Smooth muscle cell (in vitro differentiated cells): ENCODE data around the gene ADAMTS12. TPM values are rescaled to one million over a fixed set of nuclear protein-coding genes. Genes with fewer than 3 reads are reported as not detected.

Source experiments
- DNase-seq: peaks from one replicate; lab custom pipeline; 2025; ENCODE audit not compliant: unreplicated experiment; lab: John Stamatoyannopoulos, UW
- H2AFZ ChIP-seq: fragments of 200-600 bp; sonication (generic); 2 replicates; pipeline ENCODE4 v1.6.0; 2016; ENCODE audit warnings: antibody characterized with exemption, low read depth, mild to moderate bottlenecking
- H3F3A ChIP-seq: fragments of 200-600 bp; sonication (generic); 2 replicates; pipeline ENCODE4 v1.6.0; 2017; ENCODE audit warnings: antibody characterized with exemption, low read depth
- H3K27ac ChIP-seq: fragments of 200-600 bp; sonication (generic); 2 replicates; pipeline ENCODE4 v1.5.1; 2016; ENCODE audit warnings: low read depth, mild to moderate bottlenecking
- H3K27me3 ChIP-seq: fragments of 200-600 bp; sonication (generic); 2 replicates; pipeline ENCODE4 v1.6.1; 2016; ENCODE audit warnings: low read depth, mild to moderate bottlenecking
- H3K36me3 ChIP-seq: fragments of 200-600 bp; sonication (generic); 2 replicates; pipeline ENCODE4 v1.5.1; 2016; ENCODE audit warnings: low read depth
- H3K4me1 ChIP-seq: fragments of 200-600 bp; sonication (generic); 2 replicates; pipeline ENCODE4 v1.5.1; 2016; ENCODE audit warnings: low read depth
- H3K4me2 ChIP-seq: fragments of 200-600 bp; sonication (generic); 2 replicates; pipeline ENCODE4 v1.6.0; 2016; ENCODE audit warnings: mild to moderate bottlenecking
- H3K4me3 ChIP-seq: fragments of 200-600 bp; sonication (generic); 2 replicates; pipeline ENCODE4 v1.5.1; 2016; ENCODE audit warnings: mild to moderate bottlenecking
- H3K79me2 ChIP-seq: fragments of 200-600 bp; sonication (generic); 2 replicates; pipeline ENCODE4 v1.6.0; 2016; ENCODE audit warnings: low read depth, mild to moderate bottlenecking
- H3K9ac ChIP-seq: fragments of 200-600 bp; sonication (generic); 2 replicates; pipeline ENCODE4 v1.6.0; 2016; ENCODE audit warnings: low read depth
- H3K9me3 ChIP-seq: fragments of 200-600 bp; sonication (generic); replicated peaks from 2 replicates; pipeline ENCODE4 v1.5.1; 2016; ENCODE audit warnings: low read depth
- H4K20me1 ChIP-seq: fragments of 200-600 bp; sonication (generic); 2 replicates; pipeline ENCODE4 v1.6.0; 2016; ENCODE audit warnings: low read depth
- WGBS: methylation state at CpG from one replicate; pipeline ENCODE4 v1.1.7; 2016; ENCODE audit warnings: low lambda C conversion rate; 5-methylcytosine and 5-hydroxymethylcytosine counted together
- polyA plus RNA-seq: library from polyadenylated mRNA; unstranded; fragments of >200 nt; fragmentation: Nextera tagmentation; extraction: Ambion mirVana; gene quantifications from 2 replicates; pipeline ENCODE4 v1.2.1, GENCODE V29; 2016
- total RNA-seq: library from RNA; depleted of rRNA; stranded (reverse); fragments of >200 nt; gene quantifications from 2 replicates; pipeline ENCODE4 v1.2.3, GENCODE V29; 2014
- TF ChIP-seq, protein P1 (sequence below): fragments of 200-600 bp; sonication (generic); IDR thresholded peaks from 2 replicates; pipeline ENCODE4 v1.5.1; 2017; ENCODE audit warnings: borderline replicate concordance, mild to moderate bottlenecking, antibody characterized with exemption; ENCODE audit not compliant: insufficient read depth, poor library complexity, severe bottlenecking

ADAMTS12 gene
- total and polyA plus RNA-seq, 2 experiments from 2014 or later: 34.3 to 84.9 TPM

DNA sequence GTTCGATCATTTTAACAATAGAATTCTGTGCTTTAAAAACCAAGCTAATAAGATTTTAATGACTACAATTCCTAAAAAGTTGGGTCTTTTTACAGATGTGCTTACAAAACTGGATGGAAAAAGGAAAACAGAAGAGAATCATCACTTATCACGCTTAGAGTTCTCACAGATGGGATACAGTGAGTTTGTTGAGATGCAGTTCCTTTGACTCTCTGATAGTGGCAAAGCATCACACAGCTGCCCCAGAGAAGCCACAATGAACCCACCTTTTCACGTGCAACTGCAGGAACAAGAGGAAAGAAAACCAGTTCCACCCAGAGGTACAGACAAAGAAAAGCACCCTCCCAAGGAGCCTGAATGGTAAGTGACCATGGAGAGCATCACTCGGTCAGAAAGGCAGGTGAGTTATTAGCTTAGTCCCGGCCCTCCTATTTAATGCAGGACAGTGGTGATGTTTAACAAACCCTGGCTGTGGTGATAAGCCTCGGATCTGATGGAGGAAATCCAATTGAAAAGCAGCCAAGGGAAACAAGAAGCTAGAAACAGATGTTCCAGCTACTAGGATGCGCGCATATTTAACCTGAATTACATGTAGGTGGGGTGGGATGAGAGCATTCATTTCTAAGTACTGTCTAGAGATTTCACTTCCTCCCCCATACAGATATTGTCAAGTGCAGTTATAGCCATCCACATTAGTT lies 283.3 kb downstream of the ADAMTS12 start:
- Histone ChIP-seq H2AFZ (no peak overlapping the region), H3K4me1 (no peaks in the 10 kb centered on the region), H3K79me2 (no peaks in the 10 kb centered on the region), H3K27me3 (no peaks in the 10 kb centered on the region), H3K36me3 (no peaks in the 10 kb centered on the region), H3K4me3 (no peak overlapping the region), H3K9ac (no peak overlapping the region), H3K9me3 (no peaks in the 10 kb centered on the region), H3F3A (no peaks in the 10 kb centered on the region), H4K20me1 (no peaks in the 10 kb centered on the region), H3K27ac (no peak overlapping the region), H3K4me2 (no peak overlapping the region)
- no peak for DNase-seq
- WGBS: 82% methylated on average over 8 of the region's 8 CpGs
- TF ChIP-seq, protein P1, sequence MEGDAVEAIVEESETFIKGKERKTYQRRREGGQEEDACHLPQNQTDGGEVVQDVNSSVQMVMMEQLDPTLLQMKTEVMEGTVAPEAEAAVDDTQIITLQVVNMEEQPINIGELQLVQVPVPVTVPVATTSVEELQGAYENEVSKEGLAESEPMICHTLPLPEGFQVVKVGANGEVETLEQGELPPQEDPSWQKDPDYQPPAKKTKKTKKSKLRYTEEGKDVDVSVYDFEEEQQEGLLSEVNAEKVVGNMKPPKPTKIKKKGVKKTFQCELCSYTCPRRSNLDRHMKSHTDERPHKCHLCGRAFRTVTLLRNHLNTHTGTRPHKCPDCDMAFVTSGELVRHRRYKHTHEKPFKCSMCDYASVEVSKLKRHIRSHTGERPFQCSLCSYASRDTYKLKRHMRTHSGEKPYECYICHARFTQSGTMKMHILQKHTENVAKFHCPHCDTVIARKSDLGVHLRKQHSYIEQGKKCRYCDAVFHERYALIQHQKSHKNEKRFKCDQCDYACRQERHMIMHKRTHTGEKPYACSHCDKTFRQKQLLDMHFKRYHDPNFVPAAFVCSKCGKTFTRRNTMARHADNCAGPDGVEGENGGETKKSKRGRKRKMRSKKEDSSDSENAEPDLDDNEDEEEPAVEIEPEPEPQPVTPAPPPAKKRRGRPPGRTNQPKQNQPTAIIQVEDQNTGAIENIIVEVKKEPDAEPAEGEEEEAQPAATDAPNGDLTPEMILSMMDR: no peak

DNA sequence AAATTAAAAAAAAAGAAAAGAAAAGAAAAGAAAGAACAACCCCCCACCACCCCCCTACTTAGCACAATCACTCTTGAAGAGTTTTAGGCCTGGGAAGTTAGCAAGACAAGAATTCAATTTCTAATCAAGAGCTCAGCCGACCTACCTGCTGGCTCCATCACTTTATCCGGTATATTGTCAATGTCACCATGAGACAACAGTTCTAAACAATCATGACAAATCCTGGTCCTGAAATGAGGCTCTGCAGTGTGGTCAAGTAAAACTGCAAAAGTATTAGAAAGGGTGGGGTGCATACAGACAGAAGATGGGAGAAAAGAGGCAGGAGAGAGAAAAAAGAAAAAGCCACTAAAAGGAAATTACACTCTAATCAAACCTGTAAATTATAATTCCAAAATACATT lies 287.3 kb downstream of the ADAMTS12 start:
- H3K79me2 ChIP-seq: no peaks in the 10 kb centered on the region
- no peaks in the 10 kb centered on the region for H3K36me3 ChIP-seq
- H3F3A ChIP-seq: no peaks in the 10 kb centered on the region
- no peak overlapping the region for H2AFZ ChIP-seq
- TF ChIP-seq, protein P1: no peak
- no peaks in the 10 kb centered on the region for H4K20me1 ChIP-seq
- no peak overlapping the region for H3K4me2 ChIP-seq
- no peaks in the 10 kb centered on the region for H3K27me3 ChIP-seq
- 88% methylated on average over 2 of the region's 2 CpGs for WGBS
- H3K27ac ChIP-seq: no peak overlapping the region
- DNase-seq: no peak
- no peak overlapping the region for H3K9ac ChIP-seq
- no peak overlapping the region for H3K4me3 ChIP-seq
- H3K4me1 ChIP-seq: peaks cover 7% of the 10 kb centered on the region
- H3K9me3 ChIP-seq: no peaks in the 10 kb centered on the region

DNA sequence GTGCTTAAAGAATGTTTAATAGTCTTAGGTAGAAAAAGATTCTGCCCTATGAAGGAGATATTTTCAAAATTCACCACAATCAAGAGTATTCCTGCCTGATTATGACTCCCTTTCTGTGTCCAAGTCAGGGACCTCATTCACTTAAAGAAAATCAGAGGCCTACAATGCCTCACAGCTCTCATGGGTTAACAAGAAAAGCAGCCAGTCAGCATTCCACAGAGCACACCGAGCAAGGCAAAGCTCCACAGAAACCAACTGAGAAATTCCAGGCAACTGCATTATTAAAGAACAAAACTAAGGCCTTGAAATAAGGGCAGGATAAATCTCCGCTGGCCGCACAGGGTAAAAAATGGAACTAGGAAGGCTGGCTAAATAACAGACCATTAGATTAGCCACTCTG lies 289.9 kb downstream of the ADAMTS12 start:
- Histone ChIP-seq H3K27ac (peak overlapping the region; percentile 14), H3K4me2 (peak overlapping the region; percentile 40), H3K9ac (no peak overlapping the region), H3K9me3 (no peaks in the 10 kb centered on the region), H3K79me2 (no peaks in the 10 kb centered on the region), H3K36me3 (no peaks in the 10 kb centered on the region), H2AFZ (no peak overlapping the region), H3K27me3 (no peaks in the 10 kb centered on the region), H3K4me1 (peaks cover 7% of the 10 kb centered on the region), H3F3A (no peaks in the 10 kb centered on the region), H3K4me3 (no peak overlapping the region), H4K20me1 (no peaks in the 10 kb centered on the region)
- no peak for DNase-seq
- TF ChIP-seq, protein P1: no peak
- 43% methylated on average over 3 of the region's 3 CpGs for WGBS

DNA sequence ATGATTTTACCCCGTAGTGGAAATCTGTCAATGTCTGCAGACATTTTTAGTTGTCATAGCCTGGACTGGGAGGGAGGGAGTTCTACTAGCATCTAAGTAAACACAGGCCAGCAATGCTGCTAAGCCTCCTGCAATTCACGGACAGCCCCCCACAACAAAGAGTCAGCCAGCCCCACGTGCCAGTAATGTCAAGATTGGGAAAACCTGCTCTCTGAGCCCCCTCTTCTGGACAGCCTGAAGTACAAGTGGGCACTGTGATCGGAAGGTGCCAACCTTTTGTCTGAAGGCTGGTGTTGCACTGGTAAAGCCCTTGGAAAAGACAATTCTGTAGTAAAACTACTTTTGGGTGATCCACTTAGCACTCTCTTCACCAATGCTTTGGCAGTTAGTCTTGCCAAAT lies 296.5 kb downstream of the ADAMTS12 start:
- Histone ChIP-seq H3K9ac (no peak overlapping the region), H4K20me1 (no peaks in the 10 kb centered on the region), H3K9me3 (no peaks in the 10 kb centered on the region), H3K4me1 (no peaks in the 10 kb centered on the region), H3K36me3 (no peaks in the 10 kb centered on the region), H3K4me3 (no peak overlapping the region), H2AFZ (no peak overlapping the region), H3K4me2 (no peak overlapping the region), H3F3A (no peaks in the 10 kb centered on the region), H3K79me2 (no peaks in the 10 kb centered on the region), H3K27me3 (no peaks in the 10 kb centered on the region), H3K27ac (no peak overlapping the region)
- TF ChIP-seq, protein P1: no peak
- no peak for DNase-seq
- WGBS: 62% methylated on average over 4 of the region's 4 CpGs
